Panc1 (cell line): ENCODE measurements around the gene COL4A4. TPM values are rescaled to one million over a fixed set of nuclear protein-coding genes. Genes with fewer than 3 reads are reported as not detected.

Source experiments
- ATAC-seq: fragments of 200-7000 bp; cut with Tn5 transposase; 2 replicates; pipeline ENCODE4 v1.9.1; 2020; ENCODE audit warnings: mild to moderate bottlenecking, moderate library complexity
- BruUV-seq: library from RNA; stranded (reverse); fragments of 400-500 nt; replicated peaks from 2 replicates; lab custom pipeline; 2021; lab: Mats Ljungman, UMichigan
- CTCF ChIA-PET: fragments of 300-600 bp; sonication (Branson Sonifier 250); formaldehyde crosslinking; loops from one replicate; lab custom pipeline; 2022; ENCODE audit warnings: antibody characterized with exemption; lab: Charles Lee
- POLR2A ChIA-PET: fragments of 300-600 bp; sonication (Branson Sonifier 250); formaldehyde crosslinking; loops from one replicate; lab custom pipeline; 2022; ENCODE audit warnings: antibody characterized with exemption; lab: Charles Lee
- DNase-seq: peaks from one replicate; pipeline ENCODE4 v3.0.0-alpha.2; 2010; ENCODE audit warnings: low read depth, low spot score
- H3K27ac ChIP-seq: 2 replicates; pipeline ENCODE4 v1.5.1; 2011; ENCODE audit warnings: mild to moderate bottlenecking, low read length, inconsistent platforms
- H3K27me3 ChIP-seq: fragments of 200-500 bp; sonication (Bioruptor generic); 2 replicates; pipeline ENCODE4 v1.6.0; 2014; ENCODE audit warnings: low read length, inconsistent platforms; ENCODE audit not compliant: control insufficient read depth, insufficient read depth
- H3K36me3 ChIP-seq: fragments of 200-500 bp; sonication (Bioruptor generic); 2 replicates; pipeline ENCODE4 v1.5.1; 2014; ENCODE audit warnings: inconsistent platforms, mild to moderate bottlenecking, low read length, moderate library complexity; ENCODE audit not compliant: control insufficient read depth, insufficient read depth
- H3K4me1 ChIP-seq: 2 replicates; pipeline ENCODE4 v1.5.1; 2011; ENCODE audit warnings: inconsistent platforms, mild to moderate bottlenecking, low read length, moderate library complexity; ENCODE audit not compliant: control insufficient read depth, insufficient read depth
- H3K4me3 ChIP-seq, 2 experiments: 2 replicates each; pipeline ENCODE4 v1.5.1; 2011 to 2012; ENCODE audit warnings: low read depth in 2 of 2, low read length in 2 of 2, mild to moderate bottlenecking in 2 of 2, inconsistent platforms in 1 of 2, moderate library complexity in 1 of 2
- H3K9me3 ChIP-seq: fragments of 200-500 bp; sonication (Bioruptor generic); 2 replicates; pipeline ENCODE4 v1.5.1; 2014; ENCODE audit warnings: low read depth, mild to moderate bottlenecking, inconsistent platforms, low read length, moderate library complexity; ENCODE audit not compliant: control insufficient read depth, insufficient read depth
- POLR2AphosphoS5 ChIP-seq: IDR thresholded peaks from 2 replicates; pipeline ENCODE4 v1.6.1; 2012; ENCODE audit warnings: mild to moderate bottlenecking, low read depth, low read length, moderate library complexity
- SIN3A ChIP-seq: IDR thresholded peaks from 2 replicates; pipeline ENCODE4 v1.6.1; 2012; ENCODE audit warnings: low read depth, mild to moderate bottlenecking, low read length, moderate library complexity, borderline replicate concordance; ENCODE audit not compliant: insufficient read depth
- TCF7L2 ChIP-seq: IDR thresholded peaks from 2 replicates; pipeline ENCODE4 v1.6.1; 2011; ENCODE audit warnings: mild to moderate bottlenecking, low read depth, low read length, inconsistent platforms
- in situ Hi-C: cut with HindIII; loops from 2 replicates; pipeline ENCODE4 v1.10.0; 2016; ENCODE audit warnings: low sequenced_read_pairs, low pct_unique_long_range_greater_than_20kb
- intact Hi-C: fragments of 100-400 bp; cut with micrococcal nuclease; formaldehyde crosslinking; loops from one replicate; pipeline ENCODE4 v1.10.0; 2022; ENCODE audit not compliant: unreplicated experiment
- total RNA-seq: library from RNA; stranded (reverse); gene quantifications from one replicate; pipeline ENCODE4 v1.2.1, GENCODE V29; 2021; ENCODE audit not compliant: unreplicated experiment
- TF ChIP-seq, protein P1 (sequence below), 2 experiments: IDR thresholded peaks; 2 replicates each; pipeline ENCODE4 v1.6.1; 2011 to 2012; ENCODE audit warnings: low read depth in 2 of 2, control low read depth in 1 of 2, low read length in 1 of 2, mild to moderate bottlenecking in 1 of 2, moderate library complexity in 1 of 2; ENCODE audit not compliant: insufficient read depth in 1 of 2
- TF ChIP-seq, protein P2 (sequence below): fragments of 450-650 bp; IDR thresholded peaks from 2 replicates; pipeline ENCODE4 v1.5.1; 2017; ENCODE audit warnings: mild to moderate bottlenecking

Gene COL4A4
- total RNA-seq, 1 experiment from 2014 or later: 0.13 TPM

DNA sequence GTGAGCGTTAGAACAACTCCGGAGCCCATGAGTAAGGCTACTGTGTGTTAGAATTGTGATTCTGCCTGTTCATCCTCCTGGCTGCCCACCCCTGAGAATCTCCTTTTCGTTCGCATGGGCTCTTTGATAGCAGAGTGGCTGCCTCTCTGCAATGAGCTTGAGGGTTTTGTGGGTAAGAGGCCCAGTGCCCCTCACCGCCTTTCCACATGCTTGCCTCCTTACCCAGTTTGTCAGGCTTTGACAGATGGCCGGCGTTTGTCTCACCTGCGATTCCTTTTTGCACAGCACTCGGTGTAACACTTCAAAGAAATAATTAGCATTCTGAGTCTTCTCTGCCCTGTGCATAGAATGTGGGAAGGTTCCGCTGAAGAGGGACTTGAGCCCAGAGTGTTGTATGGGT, 190.2 kb downstream of the COL4A4 start:
- Histone ChIP-seq H3K4me1 (no peaks in the 10 kb centered on the region), H3K4me3 (no peak overlapping the region), H3K27ac (no peak overlapping the region), H3K36me3 (no peaks in the 10 kb centered on the region), H3K27me3 (no peaks in the 10 kb centered on the region), H3K9me3 (no peaks in the 10 kb centered on the region)
- in situ Hi-C loops (no loop called here), intact Hi-C loops (no loop called here)
- no TSS peak for BruUV-seq
- ATAC-seq (no peak), DNase-seq (no peak)
- ChIA-PET CTCF (no interaction called here), POLR2A (no interaction called here)
- TF ChIP-seq POLR2AphosphoS5: no peak
- TF ChIP-seq, protein P1, sequence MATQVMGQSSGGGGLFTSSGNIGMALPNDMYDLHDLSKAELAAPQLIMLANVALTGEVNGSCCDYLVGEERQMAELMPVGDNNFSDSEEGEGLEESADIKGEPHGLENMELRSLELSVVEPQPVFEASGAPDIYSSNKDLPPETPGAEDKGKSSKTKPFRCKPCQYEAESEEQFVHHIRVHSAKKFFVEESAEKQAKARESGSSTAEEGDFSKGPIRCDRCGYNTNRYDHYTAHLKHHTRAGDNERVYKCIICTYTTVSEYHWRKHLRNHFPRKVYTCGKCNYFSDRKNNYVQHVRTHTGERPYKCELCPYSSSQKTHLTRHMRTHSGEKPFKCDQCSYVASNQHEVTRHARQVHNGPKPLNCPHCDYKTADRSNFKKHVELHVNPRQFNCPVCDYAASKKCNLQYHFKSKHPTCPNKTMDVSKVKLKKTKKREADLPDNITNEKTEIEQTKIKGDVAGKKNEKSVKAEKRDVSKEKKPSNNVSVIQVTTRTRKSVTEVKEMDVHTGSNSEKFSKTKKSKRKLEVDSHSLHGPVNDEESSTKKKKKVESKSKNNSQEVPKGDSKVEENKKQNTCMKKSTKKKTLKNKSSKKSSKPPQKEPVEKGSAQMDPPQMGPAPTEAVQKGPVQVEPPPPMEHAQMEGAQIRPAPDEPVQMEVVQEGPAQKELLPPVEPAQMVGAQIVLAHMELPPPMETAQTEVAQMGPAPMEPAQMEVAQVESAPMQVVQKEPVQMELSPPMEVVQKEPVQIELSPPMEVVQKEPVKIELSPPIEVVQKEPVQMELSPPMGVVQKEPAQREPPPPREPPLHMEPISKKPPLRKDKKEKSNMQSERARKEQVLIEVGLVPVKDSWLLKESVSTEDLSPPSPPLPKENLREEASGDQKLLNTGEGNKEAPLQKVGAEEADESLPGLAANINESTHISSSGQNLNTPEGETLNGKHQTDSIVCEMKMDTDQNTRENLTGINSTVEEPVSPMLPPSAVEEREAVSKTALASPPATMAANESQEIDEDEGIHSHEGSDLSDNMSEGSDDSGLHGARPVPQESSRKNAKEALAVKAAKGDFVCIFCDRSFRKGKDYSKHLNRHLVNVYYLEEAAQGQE (IDR thresholded peaks at IDR 0.05; ENCODE audit: insufficient read depth in 1 of 2, low read depth in 2 of 2, low read length in 1 of 2): no peak
- TF ChIP-seq TCF7L2: no peak
- TF ChIP-seq SIN3A: no peak
- TF ChIP-seq, protein P2, sequence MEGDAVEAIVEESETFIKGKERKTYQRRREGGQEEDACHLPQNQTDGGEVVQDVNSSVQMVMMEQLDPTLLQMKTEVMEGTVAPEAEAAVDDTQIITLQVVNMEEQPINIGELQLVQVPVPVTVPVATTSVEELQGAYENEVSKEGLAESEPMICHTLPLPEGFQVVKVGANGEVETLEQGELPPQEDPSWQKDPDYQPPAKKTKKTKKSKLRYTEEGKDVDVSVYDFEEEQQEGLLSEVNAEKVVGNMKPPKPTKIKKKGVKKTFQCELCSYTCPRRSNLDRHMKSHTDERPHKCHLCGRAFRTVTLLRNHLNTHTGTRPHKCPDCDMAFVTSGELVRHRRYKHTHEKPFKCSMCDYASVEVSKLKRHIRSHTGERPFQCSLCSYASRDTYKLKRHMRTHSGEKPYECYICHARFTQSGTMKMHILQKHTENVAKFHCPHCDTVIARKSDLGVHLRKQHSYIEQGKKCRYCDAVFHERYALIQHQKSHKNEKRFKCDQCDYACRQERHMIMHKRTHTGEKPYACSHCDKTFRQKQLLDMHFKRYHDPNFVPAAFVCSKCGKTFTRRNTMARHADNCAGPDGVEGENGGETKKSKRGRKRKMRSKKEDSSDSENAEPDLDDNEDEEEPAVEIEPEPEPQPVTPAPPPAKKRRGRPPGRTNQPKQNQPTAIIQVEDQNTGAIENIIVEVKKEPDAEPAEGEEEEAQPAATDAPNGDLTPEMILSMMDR: no peak

DNA sequence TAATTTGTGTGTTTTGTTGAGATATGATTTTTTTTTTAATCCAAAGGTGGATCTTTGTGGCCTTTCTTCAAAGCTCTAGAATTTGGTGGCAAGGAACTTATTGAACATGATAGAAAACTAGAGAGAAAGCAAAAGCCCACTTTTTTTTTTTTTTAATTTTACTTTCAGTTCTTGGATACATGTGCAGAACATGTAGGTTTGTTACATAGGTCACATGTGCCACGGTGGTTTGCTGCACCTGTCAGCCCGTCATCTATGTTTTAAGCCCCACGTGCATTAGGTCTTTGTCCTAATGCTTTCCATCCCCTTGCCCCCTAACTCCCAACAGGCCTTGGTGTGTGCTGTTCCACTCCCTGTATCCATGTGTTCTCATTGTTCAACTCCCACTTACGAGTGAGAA, 192.2 kb downstream of the COL4A4 start:
- POLR2A ChIA-PET: no interaction called here
- Histone ChIP-seq H3K4me1 (no peaks in the 10 kb centered on the region), H3K27me3 (no peaks in the 10 kb centered on the region), H3K27ac (no peak overlapping the region), H3K9me3 (no peaks in the 10 kb centered on the region), H3K36me3 (no peaks in the 10 kb centered on the region), H3K4me3 (no peak overlapping the region)
- intact Hi-C loops: no loop called here
- DNase-seq (no peak), ATAC-seq (no peak)
- CTCF ChIA-PET: no interaction called here
- TF ChIP-seq SIN3A: no peak
- TF ChIP-seq TCF7L2: no peak
- no peak for TF ChIP-seq POLR2AphosphoS5
- TF ChIP-seq, protein P2: no peak
- TF ChIP-seq, protein P1 (IDR thresholded peaks at IDR 0.05; ENCODE audit: insufficient read depth in 1 of 2, low read depth in 2 of 2, low read length in 1 of 2): no peak
- in situ Hi-C loops: no loop called here
- BruUV-seq: no TSS peak
